ENCODE results near the gene KRTAP16-1. TPM values are rescaled to one million over a fixed set of nuclear protein-coding genes. Genes with fewer than 3 reads are reported as not detected.

The KRTAP16-1 gene
- total RNA-seq, 1 experiment from 2014 or later, result not detected

DNA sequence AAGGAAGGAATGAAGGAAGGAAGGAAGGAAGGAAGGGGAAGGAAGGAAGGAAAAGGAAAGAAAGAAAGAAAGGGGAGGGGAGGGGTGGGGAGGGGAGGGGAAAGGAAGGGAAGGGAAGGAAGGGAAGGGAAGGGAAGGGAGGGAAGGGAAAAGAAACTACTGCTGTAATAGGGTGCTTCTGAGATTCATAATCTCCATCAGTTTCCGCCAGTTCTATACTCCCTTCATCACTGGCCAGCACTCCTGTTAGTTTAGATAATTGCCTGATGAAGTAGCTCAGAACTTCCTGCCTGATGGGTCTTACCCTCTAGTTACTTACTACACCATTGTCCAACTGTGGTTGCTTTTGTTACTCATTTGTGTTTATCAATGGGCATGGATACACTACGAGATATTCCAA lies 45.9 kb downstream of the KRTAP16-1 start:
- POLR2A ChIA-PET, result no interaction called here
- Mint-ChIP-seq H3K36me3 (ENCODE audit: insufficient read depth, unreplicated experiment) (no peaks in the 10 kb centered on the region), H3K27ac (ENCODE audit: low read depth, unreplicated experiment) (no peak overlapping the region), H3K4me1 (ENCODE audit: insufficient read depth, unreplicated experiment) (no peaks in the 10 kb centered on the region), H3K27me3 (ENCODE audit: insufficient read depth, unreplicated experiment) (peaks cover 69% of the 10 kb centered on the region), H3K4me3 (ENCODE audit: unreplicated experiment) (no peak overlapping the region), H3K9me3 (ENCODE audit: unreplicated experiment) (no peaks in the 10 kb centered on the region)
- intact Hi-C loops (cut with micrococcal nuclease), result no loop called here
- CTCF ChIA-PET, result no interaction called here
- BruUV-seq (replicated peaks), result no TSS peak
- no peak for DNase-seq (ENCODE audit: unreplicated experiment)
- TF ChIP-seq, protein P1, sequence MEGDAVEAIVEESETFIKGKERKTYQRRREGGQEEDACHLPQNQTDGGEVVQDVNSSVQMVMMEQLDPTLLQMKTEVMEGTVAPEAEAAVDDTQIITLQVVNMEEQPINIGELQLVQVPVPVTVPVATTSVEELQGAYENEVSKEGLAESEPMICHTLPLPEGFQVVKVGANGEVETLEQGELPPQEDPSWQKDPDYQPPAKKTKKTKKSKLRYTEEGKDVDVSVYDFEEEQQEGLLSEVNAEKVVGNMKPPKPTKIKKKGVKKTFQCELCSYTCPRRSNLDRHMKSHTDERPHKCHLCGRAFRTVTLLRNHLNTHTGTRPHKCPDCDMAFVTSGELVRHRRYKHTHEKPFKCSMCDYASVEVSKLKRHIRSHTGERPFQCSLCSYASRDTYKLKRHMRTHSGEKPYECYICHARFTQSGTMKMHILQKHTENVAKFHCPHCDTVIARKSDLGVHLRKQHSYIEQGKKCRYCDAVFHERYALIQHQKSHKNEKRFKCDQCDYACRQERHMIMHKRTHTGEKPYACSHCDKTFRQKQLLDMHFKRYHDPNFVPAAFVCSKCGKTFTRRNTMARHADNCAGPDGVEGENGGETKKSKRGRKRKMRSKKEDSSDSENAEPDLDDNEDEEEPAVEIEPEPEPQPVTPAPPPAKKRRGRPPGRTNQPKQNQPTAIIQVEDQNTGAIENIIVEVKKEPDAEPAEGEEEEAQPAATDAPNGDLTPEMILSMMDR (IDR thresholded peaks at IDR 0.05; ENCODE audit: unreplicated experiment), result no peak

DNA sequence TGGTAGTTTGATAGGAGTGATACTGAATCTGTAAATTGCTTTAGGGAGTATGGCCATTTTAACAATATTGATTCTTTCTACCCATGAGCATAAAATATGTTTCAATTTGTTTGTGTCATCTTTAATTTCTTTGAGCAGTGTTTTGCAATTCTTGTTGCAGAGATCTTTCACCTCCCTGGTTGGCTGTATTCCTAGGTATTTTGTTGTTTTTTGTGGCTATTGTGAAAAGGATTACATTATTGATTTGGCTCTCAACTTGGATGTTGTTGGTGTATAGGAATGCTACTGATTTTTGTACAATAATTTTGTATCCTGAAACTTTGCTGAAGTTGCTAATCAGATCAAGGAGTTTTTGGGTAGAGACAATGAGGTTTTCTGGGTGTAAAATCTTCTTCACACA lies 50.7 kb downstream of the KRTAP16-1 start:
- no peak for DNase-seq (ENCODE audit: unreplicated experiment)
- no TSS peak for BruUV-seq (replicated peaks)
- ChIA-PET POLR2A (no interaction called here), CTCF (no interaction called here)
- Mint-ChIP-seq H3K4me1 (ENCODE audit: insufficient read depth, unreplicated experiment) (no peaks in the 10 kb centered on the region), H3K9me3 (ENCODE audit: unreplicated experiment) (no peaks in the 10 kb centered on the region), H3K4me3 (ENCODE audit: unreplicated experiment) (no peak overlapping the region), H3K36me3 (ENCODE audit: insufficient read depth, unreplicated experiment) (no peaks in the 10 kb centered on the region), H3K27me3 (ENCODE audit: insufficient read depth, unreplicated experiment) (peaks cover 100% of the 10 kb centered on the region), H3K27ac (ENCODE audit: low read depth, unreplicated experiment) (no peak overlapping the region)
- TF ChIP-seq, protein P1 (IDR thresholded peaks at IDR 0.05; ENCODE audit: unreplicated experiment), result no peak
- intact Hi-C loops (cut with micrococcal nuclease), result no loop called here

Other genes starting within 250 kb of the KRTAP16-1 start
- gene KRTAP2-3, start 249.2 kb downstream of the KRTAP16-1 start, total RNA-seq (2022), result not detected in 2 replicates
- not detected in 2 replicates for gene KRTAP2-4, start 243.4 kb downstream of the KRTAP16-1 start, total RNA-seq (2022)
- not detected in 2 replicates for gene KRTAP4-7, start 225.2 kb downstream of the KRTAP16-1 start, total RNA-seq (2022)
- not detected in 2 replicates for gene KRTAP4-8, start 211.2 kb downstream of the KRTAP16-1 start, total RNA-seq (2022)
- gene KRTAP4-16, start 207.1 kb downstream of the KRTAP16-1 start, total RNA-seq (2022), result not detected in 2 replicates
- not detected in 2 replicates for gene KRTAP4-9, start 203.9 kb downstream of the KRTAP16-1 start, total RNA-seq (2022)
- gene KRTAP4-11, start 190.9 kb downstream of the KRTAP16-1 start, total RNA-seq (2022), result not detected in 2 replicates
- not detected in 2 replicates for gene KRTAP4-12, start 185.1 kb downstream of the KRTAP16-1 start, total RNA-seq (2022)
- not detected in 2 replicates for gene KRTAP4-6, start 168.8 kb downstream of the KRTAP16-1 start, total RNA-seq (2022)
- not detected in 2 replicates for gene KRTAP4-5, start 159.5 kb downstream of the KRTAP16-1 start, total RNA-seq (2022)
- not detected in 2 replicates for gene KRTAP4-4, start 148.6 kb downstream of the KRTAP16-1 start, total RNA-seq (2022)
- not detected in 2 replicates for gene KRTAP4-3, start 141.1 kb downstream of the KRTAP16-1 start, total RNA-seq (2022)
- not detected in 2 replicates for gene KRTAP4-2, start 131.1 kb downstream of the KRTAP16-1 start, total RNA-seq (2022)
- not detected in 2 replicates for gene KRTAP4-1, start 124.4 kb downstream of the KRTAP16-1 start, total RNA-seq (2022)
- gene KRTAP9-1, start 119.4 kb downstream of the KRTAP16-1 start, total RNA-seq (2022), result not detected in 2 replicates
- not detected in 2 replicates for gene KRTAP9-2, start 82.7 kb downstream of the KRTAP16-1 start, total RNA-seq (2022)
- not detected in 2 replicates for gene KRTAP9-3, start 76.9 kb downstream of the KRTAP16-1 start, total RNA-seq (2022)
- not detected in 2 replicates for gene KRTAP9-8, start 71.3 kb downstream of the KRTAP16-1 start, total RNA-seq (2022)
- not detected in 2 replicates for gene KRTAP9-4, start 59.6 kb downstream of the KRTAP16-1 start, total RNA-seq (2022)
- gene KRTAP9-9, start 53.9 kb downstream of the KRTAP16-1 start, total RNA-seq (2022), result not detected in 2 replicates
- gene KRTAP9-6, start 43.9 kb downstream of the KRTAP16-1 start, total RNA-seq (2022), result not detected in 2 replicates
- gene KRTAP9-7, start 33.6 kb downstream of the KRTAP16-1 start, total RNA-seq (2022), result not detected in 2 replicates
- gene KRTAP29-1, start 6.5 kb downstream of the KRTAP16-1 start, total RNA-seq (2022), result not detected in 2 replicates
- not detected in 2 replicates for gene KRTAP17-1, start 6.4 kb upstream of the KRTAP16-1 start, total RNA-seq (2022)
- not detected in 2 replicates for gene KRT33A, start 41.5 kb upstream of the KRTAP16-1 start, total RNA-seq (2022)
- not detected in 2 replicates for gene KRT33B, start 60.5 kb upstream of the KRTAP16-1 start, total RNA-seq (2022)
- gene KRT34, start 73.0 kb upstream of the KRTAP16-1 start, total RNA-seq (2022), result 0.40 and 0.42 TPM in 2 replicates
- gene KRT31, start 88.3 kb upstream of the KRTAP16-1 start, total RNA-seq (2022), result not detected in 2 replicates
- not detected in 2 replicates for gene KRT37, start 115.3 kb upstream of the KRTAP16-1 start, total RNA-seq (2022)
- not detected in 2 replicates for gene KRT38, start 131.7 kb upstream of the KRTAP16-1 start, total RNA-seq (2022)
- not detected in 2 replicates for gene KRT32, start 158.1 kb upstream of the KRTAP16-1 start, total RNA-seq (2022)
- not detected in 2 replicates for gene KRT35, start 171.8 kb upstream of the KRTAP16-1 start, total RNA-seq (2022)
- gene KRT36, start 180.6 kb upstream of the KRTAP16-1 start, total RNA-seq (2022), result not detected in 2 replicates
- not detected in 2 replicates for gene KRT13, start 196.3 kb upstream of the KRTAP16-1 start, total RNA-seq (2022)
- 28.8 and 83.4 TPM in 2 replicates for gene KRT15, start 209.6 kb upstream of the KRTAP16-1 start, total RNA-seq (2022)
- 0.68 TPM in 1 of 2 replicates, not detected in the other for gene KRT19, start 219.0 kb upstream of the KRTAP16-1 start, total RNA-seq (2022)